Motor neuron (in vitro differentiated cells): ENCODE measurements around the gene LAX1. TPM values are rescaled to one million over a fixed set of nuclear protein-coding genes. Genes with fewer than 3 reads are reported as not detected.

Source experiments
- ATAC-seq, 8 experiments: fragments of 200-7000 bp; cut with Tn5 transposase; replicated peaks in 6 of 8; 2 replicates each; pipeline ENCODE4 v1.8.0; 2021; ENCODE audit warnings: mild to moderate bottlenecking in 8 of 8, moderate library complexity in 8 of 8
- H3K27ac ChIP-seq, 2 donors: fragments of 250-450 bp; sonication (Bioruptor Pico); 2 replicates each; pipeline ENCODE4 v1.9.0; 2021; ENCODE audit warnings: antibody characterized with exemption in 2 of 2, mild to moderate bottlenecking in 2 of 2, moderate library complexity in 1 of 2
- H3K4me1 ChIP-seq, 2 donors: fragments of 250-450 bp; sonication (Bioruptor Pico); replicated peaks in 1 of 2; 2 replicates each; pipeline ENCODE4 v1.6.1; 2021; ENCODE audit warnings: antibody characterized with exemption in 2 of 2, mild to moderate bottlenecking in 2 of 2, moderate library complexity in 1 of 2
- H3K4me3 ChIP-seq, 5 donors: fragments of 250-450 bp; sonication (Bioruptor Pico); 2 replicates each; pipeline ENCODE4 v1.9.0; 2021; ENCODE audit warnings: antibody characterized with exemption in 5 of 5, mild to moderate bottlenecking in 5 of 5, moderate library complexity in 4 of 5
- WGBS, 10 experiments: fragments of 450-650 bp; shearing (Covaris generic); methylation state at CpG; one replicate each; pipeline ENCODE4 v1.0.0; 2022; 5-methylcytosine and 5-hydroxymethylcytosine counted together
- in situ Hi-C, 9 experiments: fragments of 400-800 bp; cut with MboI; loops; one replicate each; pipeline ENCODE4 v1.15.0; 2021; ENCODE audit warnings: low sequenced_read_pairs in 9 of 9, low pct_unique_long_range_greater_than_20kb in 2 of 9; ENCODE audit not compliant: unreplicated experiment in 9 of 9
- total RNA-seq, 8 experiments: library from RNA; unstranded; fragments of 300-600 nt; gene quantifications; 2 replicates each; pipeline versions ENCODE4 v1.2.3 to v1.2.4, GENCODE V29; 2022

The LAX1 gene
- total RNA-seq, 8 experiments from 2014 or later, result 0.05 to 0.56 (median 0.14) TPM; not detected in 1

- H3K4me3 ChIP-seq, result no peak overlapping the region
- peaks cover 12 to 17% of the 10 kb centered on the region in 2 donors for H3K4me1 ChIP-seq
- in situ Hi-C loops, result no loop called here
- no peak overlapping the region for H3K27ac ChIP-seq
- 42 to 100% (median 93%) methylated on average over 1 to 6 of the region's 6 CpGs; no CpG with 5 or more reads in 1 of the 10 experiments for WGBS, 10 experiments
- ATAC-seq, result peak in 3 of 8 experiments; percentile 1 to 49 (median 2)
Measured at GRCh38 chr1:203797948-203798655, 33.1 kb downstream of the LAX1 start.

DNA sequence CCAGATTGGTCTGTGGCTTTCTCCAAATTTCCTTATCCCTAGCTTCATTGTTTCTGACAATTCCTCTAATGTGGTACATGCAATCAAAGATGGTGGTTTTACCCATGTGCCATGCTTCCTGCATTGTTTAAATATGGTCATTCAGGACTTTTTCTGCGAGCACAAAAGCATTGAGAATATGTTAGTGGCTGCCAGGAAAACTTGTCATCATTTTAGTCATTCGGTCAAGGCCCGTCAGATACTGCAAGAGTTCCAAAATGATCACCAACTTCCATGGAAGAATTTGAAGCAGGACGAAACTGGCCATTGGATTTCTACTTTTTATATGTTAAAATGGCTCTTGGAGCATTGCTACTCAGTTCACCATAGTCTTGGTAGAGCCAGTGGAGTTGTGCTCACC lies 34.2 kb downstream of the LAX1 start:
- ATAC-seq, result no peak
- H3K4me3 ChIP-seq, result no peak overlapping the region
- 20 to 100% (median 89%) methylated on average over 1 to 4 of the region's 4 CpGs for WGBS, 10 experiments
- no peak overlapping the region for H3K27ac ChIP-seq
- H3K4me1 ChIP-seq, result peaks cover 12 to 17% of the 10 kb centered on the region in 2 donors
- in situ Hi-C loops, result no loop called here

DNA sequence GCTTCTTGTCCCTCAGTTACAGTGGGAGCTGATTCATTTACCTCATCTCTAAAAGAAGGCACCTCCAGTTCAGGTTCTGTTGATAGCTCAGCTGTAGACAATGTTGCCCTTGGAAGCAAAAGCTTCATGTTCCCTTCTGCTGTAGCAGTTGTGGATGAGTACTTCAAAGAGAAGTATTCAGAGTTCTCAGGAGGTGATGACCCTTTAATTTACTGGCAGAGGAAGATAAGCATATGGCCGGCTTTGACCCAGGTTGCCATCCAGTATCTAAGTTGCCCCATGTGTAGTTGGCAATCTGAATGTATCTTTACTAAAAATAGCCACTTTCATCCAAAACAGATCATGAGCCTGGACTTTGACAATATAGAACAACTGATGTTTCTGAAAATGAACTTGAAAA lies 35.0 kb downstream of the LAX1 start:
- no peak overlapping the region for H3K4me3 ChIP-seq
- H3K27ac ChIP-seq, result no peak overlapping the region
- 67 to 100% (median 100%) methylated on average over 1 of the region's 1 CpG; no CpG with 5 or more reads in 5 of the 10 experiments for WGBS, 10 experiments
- in situ Hi-C loops, result no loop called here
- no peak for ATAC-seq
- peaks cover 10 to 14% of the 10 kb centered on the region in 2 donors for H3K4me1 ChIP-seq

GRCh38 chr1:203805689-203806088 lies 40.7 kb downstream of the LAX1 start:
- WGBS, 10 experiments, result 79 to 100% (median 97%) methylated on average over 3 to 7 of the region's 7 CpGs
- in situ Hi-C loops, result no loop called here
- Histone ChIP-seq H3K4me3 (no peak overlapping the region), H3K4me1 (no peaks in the 10 kb centered on the region), H3K27ac (no peak overlapping the region)
- ATAC-seq, result no peak

DNA sequence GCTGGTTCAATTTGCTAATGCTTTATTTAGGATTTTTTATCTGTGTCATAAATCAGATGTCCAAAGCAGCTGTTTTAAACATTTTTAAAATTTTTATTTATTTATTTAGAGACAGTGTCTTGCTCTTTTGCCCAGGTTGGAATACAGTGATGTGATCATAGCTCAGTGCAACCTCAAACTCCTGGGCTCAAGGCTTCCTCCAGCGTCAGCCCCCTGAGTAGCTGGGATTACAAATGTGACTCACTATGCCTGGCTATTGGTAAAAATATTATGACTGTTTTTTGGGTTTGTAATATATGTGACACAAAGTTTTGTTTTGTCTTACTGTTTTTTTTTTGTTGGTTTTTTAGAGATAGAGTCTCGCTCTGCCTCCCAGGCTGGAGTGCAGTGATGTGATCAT lies 42.2 kb downstream of the LAX1 start:
- in situ Hi-C loops, result no loop called here
- no peak overlapping the region for H3K27ac ChIP-seq
- WGBS, 10 experiments, result 31 to 100% (median 100%) methylated on average over 1 to 2 of the region's 2 CpGs; no CpG with 5 or more reads in 3 of the 10 experiments
- no peak for ATAC-seq
- no peaks in the 10 kb centered on the region for H3K4me1 ChIP-seq
- no peak overlapping the region for H3K4me3 ChIP-seq

DNA sequence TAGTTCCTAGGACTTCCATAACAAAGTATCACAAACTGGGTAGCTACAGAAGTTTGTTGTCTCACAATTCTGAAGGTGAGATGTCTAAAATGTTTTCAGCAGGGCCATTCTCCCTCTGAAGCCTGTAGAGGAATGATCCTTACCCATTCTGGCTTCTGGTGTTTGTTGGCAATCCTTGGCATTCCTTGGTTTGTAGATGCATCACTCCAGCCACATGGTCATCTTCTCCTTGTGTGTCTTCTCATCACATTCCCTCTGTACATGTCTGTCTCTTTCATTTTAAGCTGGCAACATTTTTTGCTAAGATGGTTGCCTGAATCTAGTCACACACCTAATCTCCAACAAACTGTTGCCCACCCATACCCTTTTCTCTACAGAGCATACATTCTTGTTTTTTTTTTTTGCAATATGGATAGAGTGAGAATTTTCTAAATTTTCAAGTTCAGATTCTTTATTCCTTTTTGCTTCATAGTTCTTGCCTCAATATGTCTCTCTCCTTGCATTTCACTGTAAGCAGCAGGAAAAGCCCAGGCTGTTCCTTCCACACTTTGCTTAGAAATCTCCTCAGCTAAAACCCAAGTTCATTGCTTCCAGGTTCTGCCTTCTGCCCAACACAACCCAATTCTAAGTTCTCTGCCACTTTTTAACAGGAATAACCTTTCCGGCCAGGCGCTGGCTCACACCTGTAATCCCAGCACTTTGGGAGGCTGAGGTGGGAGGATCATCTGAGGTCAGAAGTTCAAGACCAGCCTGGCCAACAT lies 48.8 kb downstream of the LAX1 start:
- 90 to 100% (median 100%) methylated on average over 1 to 2 of the region's 2 CpGs; no CpG with 5 or more reads in 4 of the 10 experiments for WGBS, 10 experiments
- H3K27ac ChIP-seq, result no peak overlapping the region
- no peak overlapping the region for H3K4me3 ChIP-seq
- in situ Hi-C loops, result no loop called here
- no peaks in the 10 kb centered on the region for H3K4me1 ChIP-seq
- no peak for ATAC-seq

DNA sequence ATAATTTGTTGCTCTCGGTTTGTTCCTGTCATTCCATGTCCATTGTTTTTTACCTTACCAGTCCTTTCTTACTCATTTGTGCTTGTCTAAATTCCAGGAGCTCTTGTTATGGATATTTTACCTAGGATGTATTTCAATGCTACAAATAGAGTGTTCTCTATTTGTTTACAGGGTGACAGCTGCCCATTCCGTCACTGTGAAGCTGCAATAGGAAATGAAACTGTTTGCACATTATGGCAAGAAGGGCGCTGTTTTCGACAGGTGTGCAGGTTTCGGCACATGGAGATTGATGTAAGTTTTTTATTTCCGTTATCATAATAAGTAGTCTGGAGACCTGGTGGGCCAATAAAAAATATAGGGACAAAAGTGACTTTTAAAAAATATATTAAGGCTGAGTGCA lies 53.4 kb downstream of the LAX1 start:
- H3K27ac ChIP-seq, result no peak overlapping the region
- ATAC-seq, result no peak
- WGBS, 10 experiments, result 79 to 100% (median 93%) methylated on average over 2 to 6 of the region's 6 CpGs
- no peak overlapping the region for H3K4me3 ChIP-seq
- no peaks in the 10 kb centered on the region for H3K4me1 ChIP-seq
- in situ Hi-C loops, result no loop called here

- Histone ChIP-seq H3K27ac (no peak overlapping the region), H3K4me1 (no peaks in the 10 kb centered on the region), H3K4me3 (no peak overlapping the region)
- peak in 3 of 8 experiments; percentile 46 to 78 (median 76) for ATAC-seq
- in situ Hi-C loops, result no loop called here
- 0 to 100% (median 100%) methylated on average over 1 of the region's 1 CpG; no CpG with 5 or more reads in 4 of the 10 experiments for WGBS, 10 experiments
Measured at GRCh38 chr1:203823306-203823705, 58.3 kb downstream of the LAX1 start.

Other genes with a start within 250 kb of the LAX1 start
- gene ATP2B4, start 138.4 kb upstream of the LAX1 start, total RNA-seq, result 10 to 100 TPM; 19.7 to 53.0 (median 32.0) TPM
- 10 to 100 TPM in 7 of 8 experiments, 1 to 10 TPM in 1; 8.3 to 57.4 (median 13.5) TPM for gene ZBED6, start 30.4 kb downstream of the LAX1 start, total RNA-seq
- gene ZC3H11A, start 30.4 kb downstream of the LAX1 start, total RNA-seq, result 100 to 1,000 TPM in 3 of 8 experiments, 10 to 100 TPM in 5; 68.4 to 202 (median 95.6) TPM
- gene SNRPE, start 96.4 kb downstream of the LAX1 start, total RNA-seq, result 100 to 1,000 TPM; 104 to 392 (median 191) TPM